Iris pigment epithelial cell (primary cell): ENCODE results near the gene MIS18BP1.
"Not testable (repeated sequence)": the region's sequence is repeated elsewhere in the genome, so short reads cannot be mapped to it uniquely, and the experiment has no call there.

Source experiments
- DNase-seq: peaks from one replicate; pipeline ENCODE4 v3.0.0-alpha.2; 2011; ENCODE audit warnings: low read depth

MIS18BP1 gene

GRCh38 chr14:45253070-45253753 is at the start of gene MIS18BP1:
MIS18BP1 (minus strand) TSS chr14:45253202; CDS start chr14:45247286, 5,916 bp downstream.
- peak; percentile 97 for DNase-seq

- DNase-seq, result no peak
These were observed 45.6 kb upstream of the MIS18BP1 start for GRCh38 chr14:45298423-45299117.

- DNase-seq, result not testable (repeated sequence)
These were observed 41.8 kb upstream of the MIS18BP1 start for GRCh38 chr14:45294796-45295195.

- DNase-seq, result no peak
These were observed 37.5 kb upstream of the MIS18BP1 start for GRCh38 chr14:45290547-45290946.

GRCh38 chr14:45287610-45288009 is 34.6 kb upstream of the MIS18BP1 start:
- DNase-seq, result no peak

- DNase-seq, result peak; percentile 8
These were observed 31.8 kb upstream of the MIS18BP1 start for GRCh38 chr14:45284802-45285201.

- not testable (repeated sequence) for DNase-seq
These were observed 28.9 kb upstream of the MIS18BP1 start for GRCh38 chr14:45281731-45282400.

- no peak for DNase-seq
These were observed 19.0 kb upstream of the MIS18BP1 start for GRCh38 chr14:45271858-45272537.

GRCh38 chr14:45270031-45270430 is 17.0 kb upstream of the MIS18BP1 start:
- DNase-seq, result no peak

GRCh38 chr14:45267071-45267470 is 14.1 kb upstream of the MIS18BP1 start:
- DNase-seq, result no peak

- DNase-seq, result no peak
These were observed 9.6 kb upstream of the MIS18BP1 start for GRCh38 chr14:45262637-45263036.

- no peak for DNase-seq
These were observed 8.2 kb upstream of the MIS18BP1 start for GRCh38 chr14:45261209-45261608.

- no peak for DNase-seq
These were observed 5.8 kb upstream of the MIS18BP1 start for GRCh38 chr14:45258805-45259204.

- DNase-seq, result no peak
These were observed 5.1 kb upstream of the MIS18BP1 start for GRCh38 chr14:45258073-45258472.

- DNase-seq, result no peak
These were observed 1.8 kb upstream of the MIS18BP1 start for GRCh38 chr14:45254771-45255170.

GRCh38 chr14:45253754-45254310 is 830 bp upstream of the MIS18BP1 start:
- peak; percentile 61 for DNase-seq

- DNase-seq, result no peak
These were observed 484 bp downstream of the MIS18BP1 start for GRCh38 chr14:45252366-45253069.

- DNase-seq, result peak; percentile 48
These were observed 1.1 kb downstream of the MIS18BP1 start for GRCh38 chr14:45251912-45252311.

GRCh38 chr14:45249856-45250575 is 3.0 kb downstream of the MIS18BP1 start:
- DNase-seq, result peak; percentile 98

- DNase-seq, result no peak
These were observed 5.6 kb downstream of the MIS18BP1 start for GRCh38 chr14:45247427-45247826.

- peak; percentile 38 for DNase-seq
These were observed 6.3 kb downstream of the MIS18BP1 start for GRCh38 chr14:45246691-45247090.
